B cell (primary cell): ENCODE measurements around the gene PRDM2. TPM values are rescaled to one million over a fixed set of nuclear protein-coding genes. Genes with fewer than 3 reads are reported as not detected.

Experiments
- ATAC-seq: fragments of 200-7000 bp; cut with Tn5 transposase; one replicate; pipeline ENCODE4 v1.10.0; 2021; ENCODE audit warnings: low read depth, mild to moderate bottlenecking, moderate number of reproducible peaks, moderate library complexity
- CTCF ChIA-PET: fragments of 350-600 bp; sonication (Branson Sonifier 250); formaldehyde crosslinking; loops from one replicate; lab custom pipeline; 2021; ENCODE audit warnings: antibody characterized with exemption, inconsistent platforms; lab: Charles Lee
- POLR2A ChIA-PET: fragments of 350-600 bp; sonication (Branson Sonifier 250); formaldehyde crosslinking; loops from one replicate; lab custom pipeline; 2021; ENCODE audit warnings: antibody characterized with exemption; lab: Charles Lee
- DNase-seq: peaks from one replicate; pipeline ENCODE4 v3.0.0; 2013
- H2AFZ ChIP-seq: 2 replicates; pipeline ENCODE4 v1.6.1; 2012; ENCODE audit warnings: mild to moderate bottlenecking, low read depth, low read length; ENCODE audit not compliant: insufficient read depth, poor library complexity, severe bottlenecking
- H3K27ac ChIP-seq, 2 donors: 1 replicate in 1 of 2; 2 replicates in 1 of 2; pipeline ENCODE4 v1.5.1; 2012 to 2013; ENCODE audit warnings: low read length in 2 of 2, mild to moderate bottlenecking in 2 of 2, moderate library complexity in 1 of 2
- H3K27me3 ChIP-seq, 4 experiments: fragments of 200-600 bp in 1 of 4; sonication (generic) in 1 of 4; replicated peaks in 1 of 4; 1 replicate in 2 of 4; 2 replicates in 2 of 4; pipeline versions ENCODE4 v1.6.1 to v1.7.0; 2013 to 2016; ENCODE audit warnings: low read length in 3 of 4, mild to moderate bottlenecking in 2 of 4, mixed read lengths in 1 of 4, moderate library complexity in 1 of 4; ENCODE audit not compliant: insufficient read depth in 4 of 4, control insufficient read depth in 3 of 4; ENCODE audit errors: control extremely low read depth in 1 of 4
- H3K36me3 ChIP-seq, 2 experiments: replicated peaks in 1 of 2; 1 replicate in 1 of 2; 2 replicates in 1 of 2; pipeline versions ENCODE4 v1.6.1 to v1.7.1; 2013; ENCODE audit warnings: low read length in 1 of 2; ENCODE audit not compliant: insufficient read depth in 2 of 2, control insufficient read depth in 1 of 2; ENCODE audit errors: control extremely low read depth in 1 of 2, extremely low read depth in 1 of 2
- H3K4me1 ChIP-seq, 2 donors: fragments of 200-600 bp in 1 of 2; sonication (generic) in 1 of 2; 1 replicate in 1 of 2; 2 replicates in 1 of 2; pipeline versions ENCODE4 v1.5.1 to v1.6.1; 2013 to 2017; ENCODE audit warnings: low read length in 2 of 2; ENCODE audit not compliant: control insufficient read depth in 2 of 2, insufficient read depth in 2 of 2
- H3K4me2 ChIP-seq: replicated peaks from 2 replicates; pipeline ENCODE3; 2012; ENCODE audit warnings: mild to moderate bottlenecking, low read depth, low read length; ENCODE audit not compliant: poor library complexity, severe bottlenecking
- H3K4me3 ChIP-seq, 5 experiments: fragments of 200-600 bp in 1 of 5; sonication (generic) in 1 of 5; 1 replicate in 3 of 5; 2 replicates in 2 of 5; pipeline versions ENCODE4 v1.5.1 to v1.7.0; 2011 to 2016; ENCODE audit warnings: low read length in 4 of 5, mild to moderate bottlenecking in 4 of 5, low read depth in 2 of 5, control low read depth in 1 of 5, moderate library complexity in 1 of 5; ENCODE audit not compliant: insufficient read depth in 1 of 5; ENCODE audit errors: control extremely low read depth in 1 of 5, extremely low read depth in 1 of 5
- H3K79me2 ChIP-seq: fragments of 200-600 bp; sonication (generic); one replicate; pipeline ENCODE4 v1.6.0; 2016; ENCODE audit warnings: low read length; ENCODE audit not compliant: control insufficient read depth, insufficient read depth
- H3K9ac ChIP-seq: fragments of 200-600 bp; sonication (generic); 2 replicates; pipeline ENCODE4 v1.6.1; 2017; ENCODE audit warnings: mild to moderate bottlenecking, low read length, moderate library complexity
- H3K9me3 ChIP-seq, 3 donors: one replicate each; pipeline versions ENCODE4 v1.6.1 to v1.7.1; 2013; ENCODE audit warnings: low read length in 2 of 3; ENCODE audit not compliant: control insufficient read depth in 2 of 3, insufficient read depth in 1 of 3; ENCODE audit errors: control extremely low read depth in 1 of 3
- H4K20me1 ChIP-seq: 2 replicates; pipeline ENCODE4 v1.6.0; 2012; ENCODE audit warnings: mild to moderate bottlenecking, low read length; ENCODE audit not compliant: insufficient read depth, control insufficient read depth, poor library complexity, severe bottlenecking
- H3K27ac Mint-ChIP-seq: one replicate; pipeline ENCODE4 v1.8.0; 2021; ENCODE audit warnings: mixed read lengths
- H3K27me3 Mint-ChIP-seq: one replicate; pipeline ENCODE4 v1.8.0; 2021; ENCODE audit warnings: mixed read lengths
- H3K4me1 Mint-ChIP-seq: one replicate; pipeline ENCODE4 v1.8.0; 2021; ENCODE audit warnings: mixed read lengths
- H3K4me3 Mint-ChIP-seq: one replicate; pipeline ENCODE4 v1.8.0; 2021; ENCODE audit warnings: mixed read lengths
- H3K9me3 Mint-ChIP-seq: one replicate; pipeline ENCODE4 v1.8.0; 2022; ENCODE audit warnings: mixed read lengths; ENCODE audit not compliant: insufficient read depth
- CTCF ChIP-seq: fragments of 200-600 bp; IDR thresholded peaks from one replicate; pipeline ENCODE4 v1.8.0; 2022; ENCODE audit warnings: antibody characterized with exemption, mild to moderate bottlenecking
- EZH2 ChIP-seq: IDR thresholded peaks from 2 replicates; pipeline ENCODE4 v1.6.1; 2012; ENCODE audit warnings: borderline replicate concordance, low read depth, mild to moderate bottlenecking, moderate library complexity, low read length; ENCODE audit not compliant: insufficient read depth, poor library complexity, severe bottlenecking
- WGBS: methylation state at CpG from one replicate; pipeline ENCODE4 v1.1.5; 2013; ENCODE audit warnings: missing lambda C conversion rate; ENCODE audit not compliant: insufficient coverage; 5-methylcytosine and 5-hydroxymethylcytosine counted together
- intact Hi-C: fragments of 100-400 bp; cut with micrococcal nuclease; formaldehyde crosslinking; loops from one replicate; pipeline ENCODE4 v1.10.0; 2022
- polyA plus RNA-seq: library from polyadenylated mRNA; depleted of rRNA; stranded (reverse); fragments of >200 nt; gene quantifications from 2 replicates; pipeline ENCODE4 v1.2.3, GENCODE V29; 2012
- total RNA-seq, 2 donors: library from RNA; stranded (reverse); fragments of 120-200 nt in 1 of 2; gene quantifications; 1 replicate in 1 of 2; 2 replicates in 1 of 2; pipeline versions ENCODE4 v1.2.3 to v1.2.4, GENCODE V29; 2013 to 2022

The PRDM2 gene
- total and polyA plus RNA-seq, 2 donors (not counting 1 experiment from before 2014, with no cell fraction given), result 50.1 to 432 TPM

DNA sequence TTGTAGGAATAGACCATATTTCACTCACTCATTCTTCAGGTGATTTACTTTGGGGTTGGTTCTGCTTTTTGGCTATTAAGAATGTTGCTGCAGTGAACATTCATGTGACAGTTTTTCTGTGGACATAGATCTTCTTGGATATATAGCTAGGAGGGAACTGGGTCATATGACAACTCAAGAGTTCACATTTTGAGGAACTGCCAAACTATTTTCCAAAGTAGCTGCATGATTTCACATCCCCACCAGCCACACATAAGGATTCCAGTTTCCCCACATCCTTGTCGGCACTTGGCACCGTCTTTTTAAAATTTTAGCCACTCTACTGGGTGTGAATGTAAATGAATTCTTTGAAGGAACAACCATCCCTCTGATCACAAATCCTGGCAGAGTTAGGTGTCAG lies 126.0 kb downstream of the PRDM2 start:
- CTCF ChIA-PET, result no interaction called here
- H2AFZ ChIP-seq, result no peak overlapping the region
- H3K27me3 ChIP-seq, result peaks cover 0 to 15% (median 5%) of the 10 kb centered on the region in 4 experiments
- no peak overlapping the region for H3K4me2 ChIP-seq
- ATAC-seq (no peak), DNase-seq (no peak)
- H3K27me3 Mint-ChIP-seq, result peaks cover 9% of the 10 kb centered on the region
- peaks cover 0 to 12% of the 10 kb centered on the region in 2 experiments for H3K36me3 ChIP-seq
- H3K4me1 ChIP-seq, result peaks cover 4% of the 10 kb centered on the region in 2 donors
- POLR2A ChIA-PET, result no interaction called here
- no CpG with 5 or more reads among the region's 2 CpGs for WGBS
- no peaks in the 10 kb centered on the region for H3K79me2 ChIP-seq
- H3K9me3 ChIP-seq, result no peaks in the 10 kb centered on the region
- no peak overlapping the region for H3K9ac ChIP-seq
- no peaks in the 10 kb centered on the region for H4K20me1 ChIP-seq
- intact Hi-C loops, result no loop called here
- no peak overlapping the region for H3K4me3 Mint-ChIP-seq
- no peak overlapping the region for H3K27ac Mint-ChIP-seq
- peaks cover 3% of the 10 kb centered on the region for H3K4me1 Mint-ChIP-seq
- H3K4me3 ChIP-seq, result no peak overlapping the region
- TF ChIP-seq EZH2 (no peak), CTCF (no peak)
- no peak overlapping the region for H3K27ac ChIP-seq
- H3K9me3 Mint-ChIP-seq, result no peaks in the 10 kb centered on the region

GRCh38 chr1:13826591-13826990 lies 126.6 kb downstream of the PRDM2 start:
- CTCF ChIA-PET, result no interaction called here
- Mint-ChIP-seq H3K27me3 (peaks cover 9% of the 10 kb centered on the region), H3K9me3 (no peaks in the 10 kb centered on the region), H3K4me1 (peaks cover 3% of the 10 kb centered on the region), H3K4me3 (no peak overlapping the region), H3K27ac (no peak overlapping the region)
- no peak overlapping the region for H3K4me3 ChIP-seq
- no peak for DNase-seq
- no peak overlapping the region for H3K4me2 ChIP-seq
- peaks cover 0 to 12% of the 10 kb centered on the region in 2 experiments for H3K36me3 ChIP-seq
- no peak overlapping the region for H3K9ac ChIP-seq
- no peak overlapping the region for H3K27ac ChIP-seq
- POLR2A ChIA-PET, result no interaction called here
- no peak overlapping the region for H2AFZ ChIP-seq
- no peak for ATAC-seq
- no peaks in the 10 kb centered on the region for H3K79me2 ChIP-seq
- intact Hi-C loops, result no loop called here
- peaks cover 4% of the 10 kb centered on the region in 2 donors for H3K4me1 ChIP-seq
- no peaks in the 10 kb centered on the region for H4K20me1 ChIP-seq
- TF ChIP-seq EZH2 (no peak), CTCF (no peak)
- WGBS, result 89% methylated on average over 3 of the region's 6 CpGs
- H3K27me3 ChIP-seq, result peaks cover 0 to 17% (median 5%) of the 10 kb centered on the region in 4 experiments
- no peaks in the 10 kb centered on the region for H3K9me3 ChIP-seq
